Gastrocnemius medialis (tissue), 4 donors: ENCODE measurements around the gene PPA1.

ENCODE experiments used
- CTCF ChIP-seq, 5 experiments: fragments of 450-650 bp in 3 of 5; fragments of 200-600 bp in 2 of 5; sonication (generic) in 2 of 5; IDR thresholded peaks in 4 of 5; conservative IDR thresholded peaks in 1 of 5; 1 replicate in 4 of 5; 2 replicates in 1 of 5; pipeline ENCODE4 v1.5.1; 2016 to 2019; ENCODE audit warnings: antibody characterized with exemption in 5 of 5, mild to moderate bottlenecking in 3 of 5, moderate library complexity in 3 of 5
- POLR2A ChIP-seq, 2 donors: fragments of 450-650 bp; IDR thresholded peaks; one replicate each; pipeline ENCODE4 v1.6.1; 2017; ENCODE audit warnings: antibody characterized with exemption in 2 of 2, mild to moderate bottlenecking in 2 of 2, moderate library complexity in 2 of 2

- TF ChIP-seq POLR2A (IDR thresholded peaks at IDR 0.05) (no peak), CTCF (IDR thresholded peaks at IDR 0.05 in 4 of 5, conservative IDR thresholded peaks at IDR 0.05 in 1 of 5) (no peak)
Measured at GRCh38 chr10:70232155-70232858, 922 bp downstream of the PPA1 start.
